HepG2 (cell line): ENCODE data around the gene ARFGEF2. TPM values are rescaled to one million over a fixed set of nuclear protein-coding genes. Genes with fewer than 3 reads are reported as not detected.

Experiments
- ATAC-seq: fragments of 200-7000 bp; cut with Tn5 transposase; 3 replicates; pipeline ENCODE4 v1.9.1; 2020; ENCODE audit warnings: mild to moderate bottlenecking, moderate library complexity
- BruUV-seq: library from RNA; stranded (reverse); fragments of 400-500 nt; replicated peaks from 2 replicates; lab custom pipeline; 2021; lab: Mats Ljungman, UMichigan
- CTCF ChIA-PET: fragments of 300-600 bp; formaldehyde crosslinking; extraction: SDS; loops from one replicate; lab custom pipeline; 2021; ENCODE audit warnings: low total read pairs, inconsistent platforms, low intra/inter-chr PET ratio; lab: Yijun Ruan, JAX
- POLR2A ChIA-PET: fragments of 350-600 bp; sonication (Branson Sonifier 250); formaldehyde crosslinking; loops from one replicate; lab custom pipeline; 2020; ENCODE audit warnings: antibody characterized with exemption, inconsistent platforms; lab: Yijun Ruan, JAX
- DNase-seq: peaks from one replicate; pipeline ENCODE4 v3.0.0-alpha.2; 2015; ENCODE audit warnings: low spot score
- FAIRE-seq: peaks from 3 replicates; lab custom pipeline; 2011; peaks lifted over from hg19 to GRCh38; lab: Jason Lieb, UNC
- H2AFZ ChIP-seq: one replicate; pipeline ENCODE4 v1.6.1; 2011; ENCODE audit warnings: low read length, inconsistent platforms
- H3K27ac ChIP-seq: fragments of 300-600 bp; 3 replicates; pipeline ENCODE4 v1.8.0; 2011; ENCODE audit warnings: mixed run types, mild to moderate bottlenecking, mixed read lengths, low read length, inconsistent platforms; ENCODE audit not compliant: insufficient read depth; ENCODE audit errors: extremely low read length
- H3K27me3 ChIP-seq, 2 experiments: fragments of 200-600 bp in 1 of 2; 2 replicates in 1 of 2; 3 replicates in 1 of 2; pipeline versions ENCODE4 v1.6.0 to v1.8.0; 2011; ENCODE audit warnings: low read length in 2 of 2, mild to moderate bottlenecking in 2 of 2, moderate library complexity in 2 of 2, inconsistent platforms in 1 of 2; ENCODE audit not compliant: insufficient read depth in 2 of 2, control insufficient read depth in 1 of 2
- H3K36me3 ChIP-seq, 2 experiments: fragments of 200-600 bp in 1 of 2; replicated peaks in 1 of 2; 2 replicates in 1 of 2; 3 replicates in 1 of 2; pipeline versions ENCODE4 v1.5.1 to v1.8.0; 2011; ENCODE audit warnings: low read length in 2 of 2, inconsistent platforms in 1 of 2; ENCODE audit not compliant: insufficient read depth in 2 of 2, control insufficient read depth in 1 of 2
- H3K4me1 ChIP-seq: 2 replicates; pipeline ENCODE4 v1.5.1; 2012; ENCODE audit warnings: low read length, inconsistent platforms; ENCODE audit not compliant: insufficient read depth
- H3K4me2 ChIP-seq: 2 replicates; pipeline ENCODE4 v1.6.0; 2011; ENCODE audit warnings: low read depth, low read length, inconsistent platforms
- H3K4me3 ChIP-seq, 3 experiments: fragments of 200-600 bp in 1 of 3; sonication (generic), shearing (Covaris generic) in 1 of 3; replicated peaks in 1 of 3; 2 replicates each; pipeline ENCODE4 v1.5.1; 2011 to 2016; ENCODE audit warnings: low read length in 3 of 3, inconsistent platforms in 2 of 3, low read depth in 2 of 3, mild to moderate bottlenecking in 2 of 3, control low read depth in 1 of 3, mixed read lengths in 1 of 3; ENCODE audit not compliant: insufficient read depth in 1 of 3
- H3K79me2 ChIP-seq: one replicate; pipeline ENCODE4 v1.6.1; 2011; ENCODE audit warnings: low read length, inconsistent platforms; ENCODE audit not compliant: insufficient read depth
- H3K9ac ChIP-seq: 2 replicates; pipeline ENCODE4 v1.6.0; 2011; ENCODE audit warnings: mild to moderate bottlenecking, low read depth, low read length, inconsistent platforms; ENCODE audit not compliant: insufficient read depth
- H3K9me3 ChIP-seq: 2 replicates; pipeline ENCODE4 v1.5.1; 2012; ENCODE audit warnings: mild to moderate bottlenecking, low read length
- H4K20me1 ChIP-seq: 2 replicates; pipeline ENCODE4 v1.6.0; 2011; ENCODE audit warnings: inconsistent platforms, mild to moderate bottlenecking, low read length, moderate library complexity; ENCODE audit not compliant: insufficient read depth
- HES4 ChIP-seq: sonication (generic); formaldehyde crosslinking; IDR thresholded peaks from 2 replicates; pipeline ENCODE4 v1.9.0; 2021; ENCODE audit warnings: mild to moderate bottlenecking, missing genetic modification reagents, borderline replicate concordance
- KLF6 ChIP-seq: IDR thresholded peaks from 2 replicates; pipeline ENCODE4 v1.8.0; 2016; ENCODE audit warnings: missing biosample characterization, missing genetic modification reagents
- MAFF ChIP-seq: IDR thresholded peaks from 2 replicates; pipeline ENCODE4 v1.6.1; 2011; ENCODE audit warnings: low read depth, low read length, improper control_type of control experiment
- MXD3 ChIP-seq: IDR thresholded peaks from 2 replicates; pipeline ENCODE4 v1.6.1; 2016; ENCODE audit warnings: mild to moderate bottlenecking, missing biosample characterization, missing genetic modification reagents
- RARA ChIP-seq: IDR thresholded peaks from 2 replicates; pipeline ENCODE4 v1.6.1; 2016; ENCODE audit warnings: missing genetic modification reagents, missing compliant biosample characterization
- RBM22 ChIP-seq: fragments of 200-400 bp; formaldehyde crosslinking; optimal IDR thresholded peaks from 2 replicates; pipeline ENCODE3; 2017; ENCODE audit warnings: mild to moderate bottlenecking, low read length, moderate library complexity
- ZBTB20 ChIP-seq: sonication (generic); formaldehyde crosslinking; IDR thresholded peaks from 2 replicates; pipeline ENCODE4 v1.8.1; 2023; ENCODE audit warnings: missing genetic modification reagents, low read depth, mild to moderate bottlenecking, borderline replicate concordance
- ZNF446 ChIP-seq: sonication (generic); formaldehyde crosslinking; IDR thresholded peaks from 2 replicates; pipeline ENCODE4 v1.5.0; 2020; ENCODE audit warnings: mild to moderate bottlenecking, missing genetic modification reagents
- WGBS: methylation state at CpG from one replicate; pipeline ENCODE4 v1.1.6; 2017; ENCODE audit warnings: low lambda C conversion rate; 5-methylcytosine and 5-hydroxymethylcytosine counted together
- in situ Hi-C: cut with HindIII; loops from 2 replicates; pipeline ENCODE4 v1.10.0; 2017; ENCODE audit warnings: low pct_unique_long_range_greater_than_20kb; ENCODE audit not compliant: extremely low pct_ligation_motif_present
- intact Hi-C: fragments of 100-400 bp; cut with micrococcal nuclease; formaldehyde crosslinking; loops from one replicate; pipeline ENCODE4 v1.10.0; 2022; ENCODE audit not compliant: unreplicated experiment
- polyA plus RNA-seq, 8 experiments: library from polyadenylated mRNA; depleted of rRNA in 3 of 8; stranded (reverse) in 7 of 8; unstranded in 1 of 8; fragments of >200 nt; fragmentation: Illumina TruSeq in 4 of 8; extraction: Trizol in 4 of 8; gene quantifications; 2 replicates each; pipeline versions ENCODE4 v1.2.1 to v1.2.3, GENCODE V29; 2011 to 2016; ENCODE audit warnings: low read depth in 4 of 8, missing spikeins in 1 of 8, mixed read lengths in 1 of 8; ENCODE audit not compliant: insufficient read depth in 1 of 8
- total RNA-seq, 5 experiments: library from RNA; depleted of rRNA; stranded (reverse); fragments of >200 nt; fragmentation: Illumina TruSeq; extraction: Trizol; gene quantifications; 2 replicates each; pipeline ENCODE4 v1.2.3, GENCODE V29; 2016; ENCODE audit warnings: low read depth in 1 of 5
- TF ChIP-seq, protein P1 (sequence below): sonication (generic); formaldehyde crosslinking; IDR thresholded peaks from one replicate; pipeline ENCODE4 v1.5.1; 2020; ENCODE audit warnings: mild to moderate bottlenecking, missing genetic modification reagents; ENCODE audit errors: not compliant biosample characterization

ARFGEF2 gene
- total and polyA plus RNA-seq, 2 of the 13 experiments (the other 11 are each of a cell fraction or from before 2014, with no cell fraction given): 44.0 to 60.8 TPM

DNA sequence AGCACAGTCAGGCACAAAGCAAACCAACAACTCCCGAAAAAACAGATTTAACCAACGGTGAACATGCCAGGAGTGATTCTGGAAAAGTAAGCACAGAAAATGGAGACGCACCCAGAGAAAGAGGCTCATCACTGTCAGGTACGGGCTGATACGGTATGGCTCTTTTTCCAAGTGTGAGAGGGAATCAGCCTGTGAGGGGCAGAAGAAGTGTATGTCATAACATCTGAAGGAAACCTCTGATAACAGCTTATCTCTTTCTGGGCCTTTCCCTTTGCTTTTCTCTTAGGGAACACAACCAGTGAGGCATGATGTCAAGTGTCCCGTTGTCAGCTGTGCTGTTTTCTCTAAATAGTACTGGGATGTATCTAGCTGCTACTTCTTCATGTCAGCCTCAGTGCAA, 32.1 kb downstream of the ARFGEF2 start:
- Histone ChIP-seq H3K4me2 (no peak overlapping the region), H3K4me1 (no peaks in the 10 kb centered on the region), H3K27me3 (no peaks in the 10 kb centered on the region), H3K36me3 (peaks cover 65 to 93% of the 10 kb centered on the region in 2 experiments)
- ATAC-seq: no peak
- DNase-seq: no peak
- BruUV-seq: TSS peak; percentile 13
- TF ChIP-seq MXD3 (CRISPR knock-in tag): no peak
- no peak for TF ChIP-seq RARA
- TF ChIP-seq ZBTB20 (CRISPR knock-in tag): no peak
- TF ChIP-seq RBM22: peak; percentile 54
- TF ChIP-seq, all 625 proteins: peak for 1
- WGBS: 96% methylated on average over 6 of the region's 6 CpGs
- in situ Hi-C loops: no loop called here
- intact Hi-C loops: no loop called here
- H3K27ac ChIP-seq: no peak overlapping the region
- CTCF ChIA-PET: no interaction called here
- H3K4me3 ChIP-seq: no peak overlapping the region
- peaks cover 3% of the 10 kb centered on the region for H3K79me2 ChIP-seq
- peaks cover 14% of the 10 kb centered on the region for H4K20me1 ChIP-seq
- POLR2A ChIA-PET: no interaction called here
- H3K9ac ChIP-seq: no peak overlapping the region
- no peak overlapping the region for H2AFZ ChIP-seq
- FAIRE-seq: no peak
- H3K9me3 ChIP-seq: no peaks in the 10 kb centered on the region

DNA sequence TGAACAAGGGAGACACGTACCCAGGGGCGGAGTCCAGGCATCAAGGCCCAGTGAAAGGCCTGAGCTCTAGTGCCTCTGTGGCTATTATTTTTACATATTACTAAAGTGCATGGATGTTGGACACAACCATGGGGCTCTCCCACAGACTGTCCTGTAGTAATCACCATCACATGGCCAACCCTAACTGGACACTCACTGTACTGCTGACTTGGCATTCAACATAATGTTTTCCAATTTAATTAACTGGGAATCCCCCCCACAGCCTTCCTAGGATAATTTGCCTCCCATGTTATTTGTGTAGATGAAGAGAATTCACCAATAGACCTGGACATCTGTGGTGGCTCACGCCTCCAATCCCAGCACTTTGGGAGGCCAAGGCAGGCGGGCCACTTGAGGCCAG, 34.5 kb downstream of the ARFGEF2 start:
- in situ Hi-C loops (no loop called here), intact Hi-C loops (no loop called here)
- Histone ChIP-seq H2AFZ (no peak overlapping the region), H3K79me2 (no peaks in the 10 kb centered on the region), H3K27me3 (no peaks in the 10 kb centered on the region), H4K20me1 (0 out of 2 replicates have a peak, but pooled peaks cover 2% of the 10 kb centered on the region), H3K4me1 (no peaks in the 10 kb centered on the region), H3K4me2 (no peak overlapping the region), H3K4me3 (no peak overlapping the region), H3K27ac (no peak overlapping the region), H3K36me3 (peaks cover 58 to 82% of the 10 kb centered on the region in 2 experiments), H3K9me3 (no peaks in the 10 kb centered on the region), H3K9ac (no peak overlapping the region)
- ATAC-seq: 0 out of 3 replicates have a peak, but pooled peaks have one; percentile 23
- no peak for DNase-seq
- FAIRE-seq: no peak
- ChIA-PET CTCF (no interaction called here), POLR2A (no interaction called here)
- no TSS peak for BruUV-seq
- 99% methylated on average over 4 of the region's 4 CpGs for WGBS
- TF ChIP-seq HES4 (CRISPR knock-in tag) (no peak), MAFF (peak; percentile 77), KLF6 (CRISPR knock-in tag) (no peak), ZNF446 (no peak)
- TF ChIP-seq, protein P1, sequence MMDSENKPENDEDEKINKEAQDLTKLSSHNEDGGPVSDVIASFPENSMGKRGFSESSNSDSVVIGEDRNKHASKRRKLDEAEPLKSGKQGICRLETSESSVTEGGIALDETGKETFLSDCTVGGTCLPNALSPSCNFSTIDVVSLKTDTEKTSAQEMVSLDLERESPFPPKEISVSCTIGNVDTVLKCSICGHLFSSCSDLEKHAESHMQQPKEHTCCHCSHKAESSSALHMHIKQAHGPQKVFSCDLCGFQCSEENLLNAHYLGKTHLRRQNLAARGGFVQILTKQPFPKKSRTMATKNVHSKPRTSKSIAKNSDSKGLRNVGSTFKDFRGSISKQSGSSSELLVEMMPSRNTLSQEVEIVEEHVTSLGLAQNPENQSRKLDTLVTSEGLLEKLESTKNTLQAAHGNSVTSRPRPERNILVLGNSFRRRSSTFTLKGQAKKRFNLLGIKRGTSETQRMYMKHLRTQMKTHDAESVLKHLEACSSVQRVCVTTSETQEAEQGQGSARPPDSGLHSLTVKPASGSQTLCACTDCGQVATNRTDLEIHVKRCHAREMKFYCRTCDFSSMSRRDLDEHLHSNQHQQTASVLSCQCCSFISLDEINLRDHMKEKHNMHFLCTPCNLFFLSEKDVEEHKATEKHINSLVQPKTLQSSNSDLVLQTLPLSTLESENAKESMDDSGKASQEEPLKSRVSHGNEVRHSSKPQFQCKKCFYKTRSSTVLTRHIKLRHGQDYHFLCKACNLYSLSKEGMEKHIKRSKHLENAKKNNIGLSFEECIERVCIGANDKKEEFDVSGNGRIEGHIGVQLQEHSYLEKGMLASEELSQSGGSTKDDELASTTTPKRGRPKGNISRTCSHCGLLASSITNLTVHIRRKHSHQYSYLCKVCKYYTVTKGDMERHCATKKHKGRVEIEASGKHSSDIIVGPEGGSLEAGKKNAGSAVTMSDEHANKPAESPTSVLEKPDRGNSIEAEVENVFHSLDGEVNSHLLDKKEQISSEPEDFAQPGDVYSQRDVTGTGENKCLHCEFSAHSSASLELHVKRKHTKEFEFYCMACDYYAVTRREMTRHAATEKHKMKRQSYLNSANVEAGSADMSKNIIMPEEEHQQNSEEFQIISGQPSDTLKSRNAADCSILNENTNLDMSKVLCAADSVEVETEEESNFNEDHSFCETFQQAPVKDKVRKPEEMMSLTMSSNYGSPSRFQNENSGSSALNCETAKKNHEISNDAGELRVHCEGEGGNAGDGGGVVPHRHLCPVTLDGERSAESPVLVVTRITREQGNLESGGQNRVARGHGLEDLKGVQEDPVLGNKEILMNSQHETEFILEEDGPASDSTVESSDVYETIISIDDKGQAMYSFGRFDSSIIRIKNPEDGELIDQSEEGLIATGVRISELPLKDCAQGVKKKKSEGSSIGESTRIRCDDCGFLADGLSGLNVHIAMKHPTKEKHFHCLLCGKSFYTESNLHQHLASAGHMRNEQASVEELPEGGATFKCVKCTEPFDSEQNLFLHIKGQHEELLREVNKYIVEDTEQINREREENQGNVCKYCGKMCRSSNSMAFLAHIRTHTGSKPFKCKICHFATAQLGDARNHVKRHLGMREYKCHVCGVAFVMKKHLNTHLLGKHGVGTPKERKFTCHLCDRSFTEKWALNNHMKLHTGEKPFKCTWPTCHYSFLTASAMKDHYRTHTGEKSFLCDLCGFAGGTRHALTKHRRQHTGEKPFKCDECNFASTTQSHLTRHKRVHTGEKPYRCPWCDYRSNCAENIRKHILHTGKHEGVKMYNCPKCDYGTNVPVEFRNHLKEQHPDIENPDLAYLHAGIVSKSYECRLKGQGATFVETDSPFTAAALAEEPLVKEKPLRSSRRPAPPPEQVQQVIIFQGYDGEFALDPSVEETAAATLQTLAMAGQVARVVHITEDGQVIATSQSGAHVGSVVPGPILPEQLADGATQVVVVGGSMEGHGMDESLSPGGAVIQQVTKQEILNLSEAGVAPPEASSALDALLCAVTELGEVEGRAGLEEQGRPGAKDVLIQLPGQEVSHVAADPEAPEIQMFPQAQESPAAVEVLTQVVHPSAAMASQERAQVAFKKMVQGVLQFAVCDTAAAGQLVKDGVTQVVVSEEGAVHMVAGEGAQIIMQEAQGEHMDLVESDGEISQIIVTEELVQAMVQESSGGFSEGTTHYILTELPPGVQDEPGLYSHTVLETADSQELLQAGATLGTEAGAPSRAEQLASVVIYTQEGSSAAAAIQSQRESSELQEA (CRISPR knock-in tag): no peak
